Measurements from ENCODE around the gene CAPN12.

The CAPN12 gene

GRCh38 chr19:38737281-38737865, 6.9 kb downstream of the CAPN12 start:
- DNase-seq, result no peak

DNA sequence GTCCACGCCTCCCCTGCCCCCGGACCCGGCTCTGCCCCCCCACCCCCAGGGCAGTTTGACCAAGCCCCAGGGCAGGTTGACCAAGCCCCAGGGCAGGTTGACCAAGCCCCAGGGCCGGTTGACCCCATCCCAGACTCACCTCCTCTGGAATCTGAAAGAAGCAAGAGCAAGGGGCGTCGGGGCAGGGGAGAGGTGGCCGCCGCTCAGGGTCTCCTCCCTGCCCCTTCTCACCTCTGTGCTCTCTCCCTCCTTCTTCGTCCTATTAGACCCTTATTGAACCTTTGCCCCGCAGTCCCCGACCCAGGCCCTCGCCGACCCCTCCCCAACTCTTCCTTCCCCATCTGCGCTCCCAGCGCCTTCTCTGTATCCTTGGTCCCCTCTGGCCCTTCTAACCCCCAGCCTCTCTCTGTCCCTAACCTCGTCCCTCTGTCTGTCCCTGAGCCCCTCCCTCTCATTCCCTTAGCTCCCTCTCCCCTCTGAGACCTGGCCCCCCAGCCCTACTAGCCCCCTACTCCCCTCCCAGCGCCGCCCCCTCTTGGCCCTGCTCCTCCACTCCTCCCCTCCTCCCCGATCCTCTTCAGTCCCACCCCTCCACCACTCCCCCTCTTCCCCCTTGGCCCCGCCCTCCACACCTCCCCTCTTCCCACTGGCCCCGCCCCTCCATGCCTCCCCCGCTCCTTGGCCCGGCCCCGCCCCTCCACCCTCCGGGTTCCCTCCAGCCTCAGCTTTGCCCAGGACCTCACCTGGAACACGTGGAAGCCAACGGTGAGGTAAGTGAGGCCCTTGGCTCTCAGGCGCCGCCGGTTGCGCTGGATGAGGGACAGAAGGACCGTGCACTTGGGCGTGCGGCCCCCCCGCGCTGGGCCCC, 7.6 kb downstream of the CAPN12 start:
- DNase-seq, result no peak

DNA sequence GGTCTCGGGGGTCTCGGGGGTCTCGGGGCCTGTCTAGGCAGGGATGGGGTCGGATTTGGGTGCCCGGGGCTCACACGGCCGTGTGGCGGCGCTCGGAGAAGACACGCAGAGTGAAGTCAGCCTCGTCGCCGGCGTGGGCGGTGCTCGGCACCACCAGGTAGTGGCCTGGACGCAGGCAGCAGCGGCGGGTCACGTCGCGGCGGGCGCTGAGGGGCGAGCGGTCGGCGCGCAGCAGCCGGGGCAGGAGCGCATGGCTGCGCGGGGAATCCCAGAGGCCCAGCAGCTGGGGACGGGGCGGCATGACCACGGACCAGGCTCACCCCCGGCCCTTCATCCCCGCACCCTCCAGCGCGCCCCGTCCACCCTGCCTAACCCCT, 8.2 kb downstream of the CAPN12 start:
- DNase-seq, result no peak

DNA sequence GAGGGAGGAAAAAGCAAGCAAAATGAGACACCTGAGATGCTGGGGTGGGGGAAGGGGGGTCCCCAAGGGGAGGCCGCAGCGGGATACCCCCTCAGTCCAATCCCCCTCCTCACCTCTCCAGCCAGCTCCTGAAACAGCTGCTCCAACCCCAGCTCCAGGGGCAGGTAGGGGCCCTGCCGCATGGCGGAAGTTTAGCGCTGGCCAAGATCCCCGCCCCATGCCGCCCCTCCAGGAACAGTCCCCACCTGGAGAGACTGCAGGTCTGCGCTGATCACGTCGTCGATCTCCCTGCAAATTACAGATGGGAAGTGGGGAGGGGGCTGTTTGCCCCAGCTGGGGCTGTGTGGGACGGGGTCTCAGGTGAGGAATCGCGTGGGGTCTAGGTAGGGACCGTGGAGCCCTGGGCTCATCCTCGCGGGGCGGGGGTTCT, 9.0 kb downstream of the CAPN12 start:
- no peak for DNase-seq

- peak; percentile 40 for DNase-seq
These were observed 9.6 kb downstream of the CAPN12 start for GRCh38 chr19:38734426-38735256.

DNA sequence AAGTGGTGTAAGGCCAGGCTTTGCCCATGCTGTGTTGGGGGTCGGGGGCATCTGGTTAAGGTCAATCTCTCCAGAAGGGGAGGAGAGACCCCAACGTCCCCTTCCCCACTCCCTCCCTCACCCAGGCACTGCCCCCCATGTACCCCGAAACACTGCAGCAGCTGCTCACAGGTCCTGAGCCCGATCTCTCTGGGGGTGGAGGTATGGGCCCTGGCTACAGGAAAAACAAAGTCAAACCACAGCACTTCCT, 10.2 kb downstream of the CAPN12 start:
- no peak for DNase-seq

DNA sequence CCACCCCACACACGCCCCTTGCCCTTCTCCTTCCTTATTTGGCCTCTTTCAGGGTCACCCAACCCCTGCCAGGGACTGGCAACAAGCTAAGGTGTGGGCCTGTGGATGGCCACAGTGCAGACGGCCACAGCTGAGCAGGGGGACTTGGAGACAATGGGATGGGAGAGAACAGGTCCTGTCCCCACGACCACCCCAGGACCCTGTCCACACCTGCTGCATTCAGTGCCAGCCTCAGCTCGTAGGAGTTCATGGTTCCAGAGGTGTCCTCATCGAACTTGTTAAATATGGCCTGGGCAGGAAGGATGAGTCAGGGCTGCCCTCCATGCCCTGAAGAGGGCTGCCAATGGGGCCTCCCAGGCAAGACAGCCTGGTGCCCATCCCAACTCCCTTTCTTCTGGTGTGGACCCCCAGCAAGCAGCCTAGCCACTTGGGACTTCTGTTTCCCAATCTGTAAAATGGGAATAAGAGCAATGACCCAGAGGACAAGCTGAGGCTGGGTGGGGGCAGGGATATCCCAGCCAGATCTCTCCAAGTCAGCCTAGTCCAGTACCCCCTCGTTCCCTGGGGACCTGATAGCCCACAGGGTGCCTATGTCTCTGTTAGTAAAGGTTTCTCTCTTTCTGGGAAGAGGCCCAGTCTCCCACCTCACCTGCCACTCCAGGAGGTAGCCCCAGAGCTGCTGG, 10.6 kb downstream of the CAPN12 start:
- peak; percentile 3 for DNase-seq

DNA sequence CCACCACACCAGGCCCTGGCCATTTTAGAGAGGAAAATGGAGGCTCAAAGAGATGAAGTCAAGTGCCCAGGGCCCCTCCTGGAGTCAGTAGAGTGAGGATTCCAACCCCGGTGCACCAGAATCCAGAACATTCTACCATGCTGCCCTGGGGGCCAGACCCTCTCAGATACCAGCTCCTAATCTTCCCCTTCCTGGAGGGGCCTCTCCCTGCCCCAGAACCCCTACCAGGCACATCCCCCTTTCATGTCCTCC, 11.1 kb downstream of the CAPN12 start:
- no peak for DNase-seq

- DNase-seq, result no peak
These were observed 12.5 kb downstream of the CAPN12 start for GRCh38 chr19:38731654-38732301.

DNA sequence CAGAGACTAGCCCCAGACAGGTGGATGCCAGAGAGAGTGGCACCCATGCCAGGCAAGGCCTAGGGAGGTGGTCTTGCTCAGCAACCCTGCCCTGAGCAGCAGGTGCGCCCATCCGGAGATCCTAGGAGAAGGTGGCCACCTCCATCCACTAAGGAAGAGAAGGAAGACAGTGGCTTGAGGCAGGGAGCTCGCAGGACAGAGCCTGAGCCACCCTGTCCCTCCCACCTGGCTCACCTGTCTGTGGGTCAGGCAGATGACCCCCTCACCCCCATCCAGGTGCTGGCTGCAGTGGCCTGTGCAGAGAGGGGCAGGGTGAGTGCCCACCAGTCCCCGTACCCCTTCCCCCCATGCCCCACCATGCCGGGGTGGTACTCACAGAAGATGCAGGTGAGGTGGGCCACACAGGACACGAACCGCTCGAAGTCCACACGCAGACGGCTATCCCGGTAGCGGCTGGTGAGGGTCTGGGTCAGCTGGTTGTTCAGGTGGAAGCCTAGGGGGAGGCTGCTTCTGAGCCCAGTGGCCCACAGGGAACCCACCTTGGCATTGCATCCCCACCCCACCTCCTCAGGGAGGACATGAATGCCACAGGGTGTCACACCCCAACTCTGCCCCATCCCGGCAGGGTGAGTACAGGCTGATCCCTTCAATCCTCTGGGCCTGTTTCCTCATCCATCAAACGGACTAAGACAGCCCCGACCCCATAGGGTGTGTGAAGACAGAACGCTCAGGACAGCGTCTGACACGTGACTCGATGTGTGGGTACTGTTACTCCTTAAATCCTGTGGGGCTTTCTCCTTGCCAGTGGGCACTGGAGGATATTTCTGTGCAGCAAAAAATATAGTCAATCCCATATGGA, 13.3 kb downstream of the CAPN12 start:
- no peak for DNase-seq

- no peak for DNase-seq
These were observed 13.9 kb downstream of the CAPN12 start for GRCh38 chr19:38730470-38730730.

GRCh38 chr19:38729653-38730469, 14.4 kb downstream of the CAPN12 start:
- DNase-seq, result no peak

DNA sequence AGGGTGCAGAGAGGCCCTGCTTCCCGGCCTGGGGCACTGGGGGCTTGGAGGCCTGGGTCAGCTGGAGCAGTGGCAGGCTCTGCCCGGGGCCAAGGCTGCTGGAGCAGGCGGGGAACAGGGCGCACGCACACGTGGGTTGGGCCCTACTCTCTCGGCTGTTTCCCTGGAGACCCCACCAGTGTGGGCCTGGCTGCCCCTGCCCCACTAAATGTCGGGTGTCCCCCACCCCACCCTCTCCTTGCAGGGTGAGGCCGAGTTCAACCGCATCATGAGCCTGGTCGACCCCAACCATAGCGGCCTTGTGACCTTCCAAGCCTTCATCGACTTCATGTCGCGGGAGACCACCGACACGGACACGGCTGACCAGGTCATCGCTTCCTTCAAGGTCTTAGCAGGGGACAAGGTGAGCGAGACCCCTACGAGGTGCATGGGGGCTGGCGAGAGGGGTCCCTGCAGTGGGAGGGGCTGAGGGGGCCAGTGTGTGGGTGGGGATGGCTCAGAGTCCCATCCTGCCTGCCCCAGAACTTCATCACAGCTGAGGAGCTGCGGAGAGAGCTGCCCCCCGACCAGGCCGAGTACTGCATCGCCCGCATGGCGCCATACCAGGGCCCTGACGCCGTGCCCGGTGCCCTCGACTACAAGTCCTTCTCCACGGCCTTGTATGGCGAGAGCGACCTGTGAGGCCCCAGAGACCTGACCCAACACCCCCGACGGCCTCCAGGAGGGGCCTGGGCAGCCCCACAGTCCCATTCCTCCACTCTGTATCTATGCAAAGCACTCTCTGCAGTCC, 15.3 kb downstream of the CAPN12 start:
- DNase-seq, result no peak

- DNase-seq, result no peak
These were observed 16.2 kb downstream of the CAPN12 start for GRCh38 chr19:38727868-38728660.

GRCh38 chr19:38727306-38727867, 16.9 kb downstream of the CAPN12 start:
- no peak for DNase-seq

GRCh38 chr19:38726761-38727301, 17.4 kb downstream of the CAPN12 start:
- DNase-seq, result no peak

GRCh38 chr19:38726284-38726673, 18.0 kb downstream of the CAPN12 start:
- no peak for DNase-seq

- no peak for DNase-seq
These were observed 18.6 kb downstream of the CAPN12 start for GRCh38 chr19:38725469-38726283.
